ENCODE measurements around the gene RYR1.

DNA sequence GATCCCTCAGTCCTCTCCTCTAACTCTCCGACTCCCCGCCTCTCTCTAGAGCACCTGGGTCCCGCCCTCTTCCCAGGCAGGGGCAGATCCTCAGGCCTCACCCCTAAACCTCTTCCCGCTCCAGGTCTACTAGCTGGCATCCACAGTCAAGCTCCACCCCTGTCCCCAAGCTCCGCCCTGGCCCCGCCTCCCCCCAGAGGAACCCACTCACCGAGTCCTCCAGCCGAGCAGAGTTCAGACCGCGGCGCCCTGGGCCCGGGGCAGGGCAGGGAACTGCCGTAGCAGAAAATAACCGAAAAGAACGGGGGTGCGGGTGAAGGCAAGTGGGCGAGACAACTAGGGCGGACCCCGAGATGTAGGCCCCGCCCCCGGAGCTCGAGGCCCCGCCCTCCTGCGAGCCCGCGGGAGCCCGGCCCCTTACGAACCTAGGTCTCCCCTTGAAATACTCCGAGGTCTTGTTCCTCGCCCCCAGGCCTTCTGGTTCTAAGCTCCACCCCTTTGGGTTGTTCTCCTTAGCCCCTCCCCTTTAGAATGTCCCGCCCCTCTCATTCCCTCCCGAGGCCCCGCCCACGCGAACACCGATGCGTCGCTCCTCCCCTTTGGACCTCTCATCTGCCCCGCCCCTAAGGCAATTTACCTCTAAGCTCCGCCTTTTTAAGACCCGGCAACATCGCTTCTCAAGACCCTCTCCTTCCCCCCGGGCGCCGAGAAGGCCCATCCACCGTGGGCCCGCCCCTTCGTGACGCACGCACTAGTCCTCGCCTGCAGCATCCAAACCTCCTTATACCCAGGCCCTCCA is 45.7 kb upstream of the RYR1 start, which contains the start of gene GGN:
- TF ChIP-seq CTCF (IDR thresholded peaks at IDR 0.05; ENCODE audit: low read depth, low read length): no peak
- TF ChIP-seq EZH2phosphoT487 (IDR thresholded peaks at IDR 0.05; ENCODE audit: low read depth): no peak

Data from OCI-LY3 (cell line).